Bronchial epithelial cell (primary cell): ENCODE measurements around the gene RNF121. TPM values are rescaled to one million over a fixed set of nuclear protein-coding genes. Genes with fewer than 3 reads are reported as not detected.

Experiments used
- DNase-seq: peaks from one replicate; pipeline ENCODE4 v3.0.0-alpha.2; 2010; ENCODE audit warnings: low read depth
- FAIRE-seq: peaks from 2 replicates; lab custom pipeline; 2011; peaks lifted over from hg19 to GRCh38; lab: Jason Lieb, UNC
- H3K27me3 ChIP-seq: 2 replicates; pipeline ENCODE4 v1.5.1; 2011; ENCODE audit warnings: low read length; ENCODE audit not compliant: control insufficient read depth, insufficient read depth
- H3K36me3 ChIP-seq: 2 replicates; pipeline ENCODE4 v1.5.1; 2011; ENCODE audit warnings: low read length; ENCODE audit not compliant: control insufficient read depth, insufficient read depth
- H3K4me3 ChIP-seq: 2 replicates; pipeline ENCODE4 v1.5.1; 2011; ENCODE audit warnings: mild to moderate bottlenecking, low read depth, low read length, control low read depth
- CTCF ChIP-seq: IDR thresholded peaks from 2 replicates; pipeline ENCODE4 v1.5.1; 2011; ENCODE audit warnings: mild to moderate bottlenecking, moderate library complexity, low read length, control low read depth, inconsistent platforms; ENCODE audit not compliant: insufficient read depth, severe bottlenecking
- total RNA-seq: library from RNA; depleted of rRNA; stranded (reverse); fragments of >200 nt; gene quantifications from 2 replicates; pipeline ENCODE4 v1.2.1, GENCODE V29; 2014

The RNF121 gene
- total RNA-seq, 1 donor from 2014 or later: 32.6 TPM

GRCh38 chr11:71913756-71914526 is 14.9 kb upstream of the RNF121 start:
- H3K4me3 ChIP-seq: no peak overlapping the region
- H3K27me3 ChIP-seq: no peaks in the 10 kb centered on the region
- TF ChIP-seq CTCF: no peak
- FAIRE-seq (no peak), DNase-seq (no peak)
- H3K36me3 ChIP-seq: no peaks in the 10 kb centered on the region

- no peak for TF ChIP-seq CTCF
- no peak for FAIRE-seq
- no peaks in the 10 kb centered on the region for H3K36me3 ChIP-seq
Observed at GRCh38 chr11:71914617-71915189, 14.1 kb upstream of the RNF121 start.

GRCh38 chr11:71917646-71918140 is 11.2 kb upstream of the RNF121 start:
- no peaks in the 10 kb centered on the region for H3K36me3 ChIP-seq
- FAIRE-seq (no peak), DNase-seq (no peak)
- H3K4me3 ChIP-seq: no peak overlapping the region
- H3K27me3 ChIP-seq: no peaks in the 10 kb centered on the region
- no peak for TF ChIP-seq CTCF

More at GRCh38 chr11:71914617-71915189, 14.1 kb upstream of the RNF121 start:
- H3K4me3 ChIP-seq: no peak overlapping the region
- no peak for DNase-seq
- H3K27me3 ChIP-seq: no peaks in the 10 kb centered on the region

- no peak for TF ChIP-seq CTCF
- DNase-seq (peak; percentile 83), FAIRE-seq (no peak)
- Histone ChIP-seq H3K27me3 (no peaks in the 10 kb centered on the region), H3K36me3 (peaks cover 1% of the 10 kb centered on the region), H3K4me3 (peak within 1 kb of the TSS; percentile 93)
Observed at GRCh38 chr11:71927820-71928736, 768 bp upstream of the RNF121 start, which contains the start of gene XNDC1N. Gene XNDC1N, minus strand, starts transcription at chr11:71928594. Its CDS starts 5,241 bp downstream, at chr11:71923353.

GRCh38 chr11:71929491-71929890 is 645 bp downstream of the RNF121 start:
- Histone ChIP-seq H3K36me3 (peaks cover 1% of the 10 kb centered on the region), H3K27me3 (no peaks in the 10 kb centered on the region), H3K4me3 (peak overlapping the region; percentile 93)
- TF ChIP-seq CTCF: no peak
- FAIRE-seq (no peak), DNase-seq (no peak)
